Trophoblast cell (in vitro differentiated cells and primary cell): ENCODE data around the gene CPNE2.

Experiments
- DNase-seq, 2 donors: peaks; one replicate each; pipeline ENCODE4 v3.0.0-alpha.2; 2016
- H2AFZ ChIP-seq: 2 replicates; pipeline ENCODE4 v1.6.1; 2013; ENCODE audit warnings: low read length, moderate library complexity, mild to moderate bottlenecking; ENCODE audit not compliant: insufficient read depth, poor library complexity
- H2AK5ac ChIP-seq: 2 replicates; pipeline ENCODE4 v1.6.1; 2013; ENCODE audit warnings: mild to moderate bottlenecking, low read length
- H2BK120ac ChIP-seq: 2 replicates; pipeline ENCODE4 v1.6.1; 2013; ENCODE audit warnings: low read length, mild to moderate bottlenecking, moderate library complexity; ENCODE audit not compliant: insufficient read depth, poor library complexity
- H2BK12ac ChIP-seq: 2 replicates; pipeline ENCODE4 v1.6.1; 2013; ENCODE audit warnings: mild to moderate bottlenecking, low read length, moderate library complexity
- H2BK5ac ChIP-seq: 2 replicates; pipeline ENCODE4 v1.6.1; 2013; ENCODE audit warnings: low read length, low read depth, moderate library complexity, mild to moderate bottlenecking; ENCODE audit not compliant: poor library complexity
- H3K14ac ChIP-seq: 2 replicates; pipeline ENCODE4 v1.6.1; 2013; ENCODE audit warnings: mild to moderate bottlenecking, low read length
- H3K18ac ChIP-seq: 2 replicates; pipeline ENCODE4 v1.6.1; 2013; ENCODE audit warnings: mild to moderate bottlenecking, low read length
- H3K23ac ChIP-seq: 2 replicates; pipeline ENCODE4 v1.6.1; 2013; ENCODE audit warnings: low read length
- H3K27ac ChIP-seq: 2 replicates; pipeline ENCODE4 v1.5.1; 2013; ENCODE audit warnings: low read depth, mild to moderate bottlenecking, inconsistent platforms, low read length, moderate library complexity
- H3K27me3 ChIP-seq: 2 replicates; pipeline ENCODE4 v1.6.1; 2013; ENCODE audit warnings: inconsistent platforms, mild to moderate bottlenecking, low read length, moderate library complexity; ENCODE audit not compliant: insufficient read depth
- H3K36me3 ChIP-seq, 2 experiments: 1 replicate in 1 of 2; 2 replicates in 1 of 2; pipeline ENCODE4 v1.6.1; 2013; ENCODE audit warnings: low read length in 2 of 2, mild to moderate bottlenecking in 2 of 2, moderate library complexity in 1 of 2; ENCODE audit not compliant: insufficient read depth in 2 of 2, control insufficient read depth in 1 of 2
- H3K4ac ChIP-seq: 2 replicates; pipeline ENCODE4 v1.6.1; 2013; ENCODE audit warnings: low read depth, mild to moderate bottlenecking, low read length, moderate library complexity
- H3K4me1 ChIP-seq, 2 experiments: 1 replicate in 1 of 2; 2 replicates in 1 of 2; pipeline ENCODE4 v1.6.1; 2013; ENCODE audit warnings: low read length in 2 of 2, mild to moderate bottlenecking in 2 of 2, moderate library complexity in 1 of 2; ENCODE audit not compliant: insufficient read depth in 2 of 2, control insufficient read depth in 1 of 2
- H3K4me2 ChIP-seq: 2 replicates; pipeline ENCODE4 v1.6.1; 2013; ENCODE audit warnings: inconsistent platforms, mild to moderate bottlenecking, low read length, moderate library complexity
- H3K4me3 ChIP-seq: 2 replicates; pipeline ENCODE4 v1.5.1; 2013; ENCODE audit warnings: mild to moderate bottlenecking, low read depth, low read length, inconsistent platforms
- H3K79me1 ChIP-seq: one replicate; pipeline ENCODE4 v1.6.1; 2013; ENCODE audit warnings: low read length
- H3K79me2 ChIP-seq: 2 replicates; pipeline ENCODE4 v1.6.1; 2013; ENCODE audit warnings: low read length, mild to moderate bottlenecking; ENCODE audit not compliant: control insufficient read depth, insufficient read depth, poor library complexity
- H3K9ac ChIP-seq: 2 replicates; pipeline ENCODE4 v1.6.1; 2013; ENCODE audit warnings: mild to moderate bottlenecking, low read length
- H3K9me3 ChIP-seq: 2 replicates; pipeline ENCODE4 v1.6.1; 2013; ENCODE audit warnings: low read depth, mild to moderate bottlenecking, control low read depth, inconsistent platforms, low read length; ENCODE audit not compliant: insufficient read depth
- H4K12ac ChIP-seq: 2 replicates; pipeline ENCODE4 v1.6.1; 2013; ENCODE audit warnings: low read depth, mild to moderate bottlenecking, low read length, moderate library complexity
- H4K8ac ChIP-seq: 2 replicates; pipeline ENCODE4 v1.6.1; 2013; ENCODE audit warnings: low read depth, mild to moderate bottlenecking, low read length, moderate library complexity
- H4K91ac ChIP-seq: one replicate; pipeline ENCODE4 v1.6.1; 2013; ENCODE audit warnings: low read depth, mild to moderate bottlenecking, low read length, moderate library complexity
- WGBS: extraction: QIAGEN DNeasy Blood & Tissue Kit; methylation state at CpG from one replicate; pipeline ENCODE4 v1.1.7; 2013; ENCODE audit warnings: missing lambda C conversion rate; ENCODE audit not compliant: insufficient read length, insufficient coverage; ENCODE audit errors: extremely low coverage; 5-methylcytosine and 5-hydroxymethylcytosine counted together

Gene CPNE2

DNA sequence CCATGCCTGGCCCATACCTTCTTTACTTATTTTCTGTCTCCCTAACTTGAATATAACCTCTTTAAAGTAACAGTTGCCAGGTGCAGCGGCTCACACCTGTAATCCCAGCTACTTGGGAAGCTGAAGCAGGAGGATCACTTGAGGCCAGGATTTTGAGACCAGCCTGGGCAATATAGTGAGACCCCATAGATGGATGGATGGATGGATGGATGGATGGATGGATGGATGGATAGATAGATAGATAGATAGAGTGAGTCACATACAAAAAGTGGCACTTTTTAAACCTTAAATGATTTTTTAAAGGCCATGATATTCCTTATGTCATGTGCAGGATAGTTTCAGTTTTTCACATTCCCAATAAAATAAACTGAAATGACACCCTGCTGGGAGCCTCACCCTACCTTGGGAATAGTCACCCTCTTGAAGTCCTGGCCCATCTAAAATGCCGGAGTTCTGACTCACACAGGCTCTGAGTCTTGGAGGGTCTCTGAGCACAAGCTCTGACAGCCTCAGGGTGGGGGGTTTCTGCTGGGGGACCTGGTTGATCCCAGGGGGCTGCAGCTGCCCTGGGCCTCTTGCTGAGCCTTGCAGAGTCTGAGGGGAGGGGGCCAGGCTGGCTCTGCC is 26.2 kb downstream of the CPNE2 start:
- no CpG with 5 or more reads among the region's 2 CpGs for WGBS

DNA sequence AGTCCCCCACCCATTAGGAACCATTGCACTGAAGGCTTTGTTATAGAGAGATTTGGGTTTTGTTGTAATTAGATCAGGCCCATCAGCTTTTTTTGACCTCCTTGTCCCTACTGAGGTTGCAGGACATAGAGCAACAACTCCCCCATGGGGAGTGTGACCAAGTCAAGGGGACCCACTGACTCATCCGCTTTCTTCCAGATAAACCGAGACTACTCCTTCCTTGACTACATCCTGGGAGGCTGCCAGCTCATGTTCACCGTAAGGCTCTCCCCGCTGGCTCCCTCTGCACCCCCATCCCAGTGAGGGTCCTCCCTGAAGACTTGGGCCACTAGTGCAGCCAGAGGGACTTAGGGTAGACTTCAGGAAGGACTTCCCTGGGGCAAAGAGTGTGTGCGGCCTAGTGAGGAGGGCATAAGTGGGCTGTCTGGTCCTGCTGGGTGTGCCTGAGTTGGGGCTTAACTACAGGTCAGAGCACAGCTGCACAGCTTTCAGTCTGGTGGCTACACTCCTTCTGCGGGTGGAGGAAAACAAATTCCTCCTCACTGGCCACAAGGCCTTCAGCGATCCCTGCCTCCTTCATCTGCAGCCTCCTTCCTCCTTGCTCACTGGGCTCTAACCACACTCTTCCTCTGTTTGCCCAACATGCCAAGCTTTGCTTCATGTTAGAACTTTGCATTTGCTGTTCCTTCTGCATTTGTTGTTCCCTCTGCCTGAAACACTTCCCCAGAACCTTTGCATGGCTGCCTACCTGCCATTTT is 31.0 kb downstream of the CPNE2 start:
- Histone ChIP-seq H4K91ac (no peak overlapping the region), H3K4me1 (no peaks in the 10 kb centered on the region), H3K4ac (no peak overlapping the region), H4K8ac (no peak overlapping the region), H3K4me3 (no peak overlapping the region), H3K9ac (no peak overlapping the region), H3K27ac (no peak overlapping the region), H2BK12ac (no peak overlapping the region), H2AFZ (no peak overlapping the region), H3K79me1 (no peaks in the 10 kb centered on the region), H3K18ac (no peak overlapping the region), H3K14ac (no peak overlapping the region), H2AK5ac (no peak overlapping the region), H3K23ac (no peak overlapping the region), H3K36me3 (peaks cover 25 to 42% of the 10 kb centered on the region in 2 experiments), H4K12ac (no peak overlapping the region), H3K4me2 (no peak overlapping the region), H2BK5ac (no peak overlapping the region), H3K27me3 (no peaks in the 10 kb centered on the region), H2BK120ac (no peak overlapping the region), H3K79me2 (no peaks in the 10 kb centered on the region), H3K9me3 (peaks cover 2% of the 10 kb centered on the region)
- no peak for DNase-seq
- WGBS, result no CpG with 5 or more reads among the region's 7 CpGs

More for the DNA sequence above, 26.2 kb downstream of the CPNE2 start:
- Histone ChIP-seq H3K79me2 (no peaks in the 10 kb centered on the region), H3K4me3 (no peak overlapping the region), H3K9ac (no peak overlapping the region), H2AFZ (no peak overlapping the region), H3K27ac (no peak overlapping the region), H3K36me3 (peaks cover 51 to 69% of the 10 kb centered on the region in 2 experiments), H2AK5ac (no peak overlapping the region), H2BK12ac (no peak overlapping the region), H3K23ac (no peak overlapping the region), H3K27me3 (no peaks in the 10 kb centered on the region), H3K79me1 (no peaks in the 10 kb centered on the region), H4K12ac (no peak overlapping the region), H3K4me2 (no peak overlapping the region), H2BK5ac (no peak overlapping the region), H3K4me1 (no peaks in the 10 kb centered on the region), H4K8ac (no peak overlapping the region), H4K91ac (no peak overlapping the region), H3K4ac (no peak overlapping the region), H3K9me3 (peaks cover 2% of the 10 kb centered on the region), H3K14ac (no peak overlapping the region), H2BK120ac (no peak overlapping the region), H3K18ac (no peak overlapping the region)
- no peak for DNase-seq

DNA sequence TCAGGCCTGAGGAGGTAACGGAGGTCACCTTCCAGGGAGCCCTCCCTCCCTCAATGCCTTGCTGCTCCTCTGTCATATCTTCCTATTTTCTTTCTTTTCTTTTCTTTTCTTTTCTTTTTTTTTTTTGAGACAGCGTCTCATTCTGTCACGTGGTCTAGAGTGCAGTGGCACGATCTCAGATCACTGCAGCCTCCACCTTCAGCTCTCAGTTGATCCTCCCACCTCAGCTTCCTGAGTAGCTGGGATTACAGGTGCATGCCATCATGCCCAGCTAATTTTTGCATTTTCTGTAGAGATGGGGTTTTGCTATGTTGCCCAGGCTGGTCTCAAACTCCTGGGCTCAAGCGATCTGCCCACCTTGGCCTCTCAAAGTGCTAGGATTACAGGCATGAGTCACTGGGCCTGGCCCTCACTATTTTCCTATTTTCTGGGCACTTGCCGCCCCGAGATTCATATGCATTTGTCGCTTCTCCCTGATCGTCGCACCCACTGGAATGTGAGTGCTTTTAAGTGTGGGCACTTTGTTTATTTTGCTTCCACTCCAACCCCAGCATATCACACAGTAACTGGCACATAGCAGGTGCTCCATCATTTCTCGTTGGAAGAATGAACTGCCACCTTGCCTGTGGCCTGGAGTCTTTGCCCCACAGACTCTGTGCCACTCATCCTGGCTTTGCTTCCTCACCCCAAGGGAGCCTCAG is 31.7 kb downstream of the CPNE2 start:
- Histone ChIP-seq H3K4me1 (no peaks in the 10 kb centered on the region), H2BK5ac (no peak overlapping the region), H4K12ac (no peak overlapping the region)

DNA sequence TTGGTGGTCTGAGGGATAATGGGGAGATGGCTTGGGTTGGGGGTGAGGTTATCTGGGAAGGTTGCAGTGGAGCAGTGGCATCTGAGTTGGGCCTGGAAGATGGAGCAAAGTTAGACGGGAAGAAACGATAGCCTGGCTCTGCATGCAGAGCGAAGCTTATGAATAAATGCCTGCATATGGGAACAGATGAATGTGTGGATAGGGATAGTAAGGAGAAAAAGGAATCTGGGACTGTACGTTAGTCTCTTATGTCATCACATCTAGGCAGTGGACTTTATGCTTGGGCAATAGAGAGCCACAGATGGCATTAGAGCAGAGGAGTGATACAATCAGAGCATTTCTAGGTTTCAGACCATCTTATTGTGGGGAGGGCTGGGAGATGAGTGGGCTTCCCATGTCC is 33.0 kb downstream of the CPNE2 start:
- H2AFZ ChIP-seq, result no peak overlapping the region
- no peak overlapping the region for H3K9ac ChIP-seq
- H3K27ac ChIP-seq, result no peak overlapping the region
- H3K4me2 ChIP-seq, result no peak overlapping the region
- H4K12ac ChIP-seq, result no peak overlapping the region
- no peak overlapping the region for H4K8ac ChIP-seq
- WGBS, result no CpG with 5 or more reads among the region's 4 CpGs
- no peak overlapping the region for H2BK120ac ChIP-seq
- H3K9me3 ChIP-seq, result peaks cover 2% of the 10 kb centered on the region
- no peak overlapping the region for H2BK5ac ChIP-seq
- H3K18ac ChIP-seq, result no peak overlapping the region
- no peaks in the 10 kb centered on the region for H3K27me3 ChIP-seq
- no peak for DNase-seq
- H3K79me1 ChIP-seq, result no peaks in the 10 kb centered on the region
- H4K91ac ChIP-seq, result no peak overlapping the region
- no peak overlapping the region for H3K4me3 ChIP-seq
- H3K4ac ChIP-seq, result no peak overlapping the region
- no peak overlapping the region for H2AK5ac ChIP-seq
- no peaks in the 10 kb centered on the region for H3K4me1 ChIP-seq
- no peak overlapping the region for H3K14ac ChIP-seq
- no peak overlapping the region for H3K23ac ChIP-seq
- no peaks in the 10 kb centered on the region for H3K79me2 ChIP-seq
- peaks cover 21 to 32% of the 10 kb centered on the region in 2 experiments for H3K36me3 ChIP-seq
- no peak overlapping the region for H2BK12ac ChIP-seq

More for the DNA sequence above, 31.7 kb downstream of the CPNE2 start:
- Histone ChIP-seq H3K4me3 (no peak overlapping the region), H4K91ac (no peak overlapping the region), H3K4me2 (no peak overlapping the region), H4K8ac (no peak overlapping the region), H3K18ac (no peak overlapping the region), H3K79me1 (no peaks in the 10 kb centered on the region), H2AK5ac (no peak overlapping the region), H3K79me2 (no peaks in the 10 kb centered on the region), H3K36me3 (peaks cover 26 to 38% of the 10 kb centered on the region in 2 experiments), H3K14ac (no peak overlapping the region), H3K23ac (no peak overlapping the region), H3K4ac (no peak overlapping the region), H2BK12ac (no peak overlapping the region), H2BK120ac (no peak overlapping the region), H3K27me3 (no peaks in the 10 kb centered on the region), H3K9me3 (peaks cover 2% of the 10 kb centered on the region), H2AFZ (no peak overlapping the region), H3K27ac (no peak overlapping the region), H3K9ac (no peak overlapping the region)
- no CpG with 5 or more reads among the region's 11 CpGs for WGBS
- no peak for DNase-seq
